Loucy (cell line): ENCODE measurements around the gene CHRD.
"Not testable (repeated sequence)": the region's sequence is repeated elsewhere in the genome, so short reads cannot be mapped to it uniquely, and the experiment has no call there.

Source experiments
- H2AFZ ChIP-seq: fragments of 200-600 bp; sonication (generic); 2 replicates; pipeline ENCODE4 v1.6.0; 2016; ENCODE audit warnings: antibody characterized with exemption, mild to moderate bottlenecking, low read length, moderate library complexity
- H3F3A ChIP-seq: fragments of 200-600 bp; 2 replicates; pipeline ENCODE4 v1.6.0; 2016; ENCODE audit warnings: antibody characterized with exemption, low read depth, mild to moderate bottlenecking
- H3K27me3 ChIP-seq: fragments of 200-600 bp; sonication (generic); 2 replicates; pipeline ENCODE4 v1.6.1; 2014; ENCODE audit warnings: low read length, mild to moderate bottlenecking; ENCODE audit not compliant: insufficient read depth, poor library complexity, severe bottlenecking
- H3K36me3 ChIP-seq: fragments of 200-600 bp; sonication (generic); 2 replicates; pipeline ENCODE4 v1.6.1; 2016; ENCODE audit warnings: low read length; ENCODE audit not compliant: insufficient read depth
- H3K4me1 ChIP-seq: fragments of 200-600 bp; sonication (generic); 2 replicates; pipeline ENCODE4 v1.5.1; 2014; ENCODE audit warnings: low read length, mild to moderate bottlenecking; ENCODE audit not compliant: insufficient read depth, poor library complexity, severe bottlenecking
- H3K4me2 ChIP-seq: fragments of 200-600 bp; sonication (generic); 2 replicates; pipeline ENCODE4 v1.6.0; 2014; ENCODE audit warnings: antibody characterized with exemption, low read length, low read depth, mild to moderate bottlenecking; ENCODE audit not compliant: poor library complexity, severe bottlenecking
- H3K4me3 ChIP-seq: fragments of 200-600 bp; sonication (generic); 2 replicates; pipeline ENCODE4 v1.5.1; 2014; ENCODE audit warnings: low read length, mild to moderate bottlenecking, mixed read lengths; ENCODE audit not compliant: poor library complexity, severe bottlenecking
- H3K79me2 ChIP-seq: fragments of 200-600 bp; sonication (generic); 2 replicates; pipeline ENCODE4 v1.6.1; 2014; ENCODE audit warnings: low read length; ENCODE audit not compliant: insufficient read depth
- H3K9ac ChIP-seq: fragments of 200-600 bp; sonication (generic); 2 replicates; pipeline ENCODE4 v1.6.0; 2014; ENCODE audit warnings: mild to moderate bottlenecking, low read depth, low read length, moderate library complexity; ENCODE audit not compliant: poor library complexity, severe bottlenecking
- H3K9me2 ChIP-seq: fragments of 200-600 bp; sonication (generic); replicated peaks from 2 replicates; pipeline ENCODE4 v1.6.1; 2016; ENCODE audit warnings: low read depth, low read length, mixed read lengths
- H3K9me3 ChIP-seq: fragments of 200-600 bp; sonication (generic); 2 replicates; pipeline ENCODE4 v1.6.1; 2014; ENCODE audit warnings: mild to moderate bottlenecking, antibody characterized with exemption, low read length, low read depth; ENCODE audit not compliant: insufficient read depth
- H4K20me1 ChIP-seq: fragments of 200-600 bp; sonication (generic); 2 replicates; pipeline ENCODE4 v1.6.0; 2014; ENCODE audit warnings: antibody characterized with exemption, low read length, mild to moderate bottlenecking; ENCODE audit not compliant: insufficient read depth, poor library complexity, severe bottlenecking
- EZH2phosphoT487 ChIP-seq: fragments of 200-600 bp; IDR thresholded peaks from 2 replicates; pipeline ENCODE4 v1.6.1; 2018; ENCODE audit warnings: antibody characterized with exemption, mild to moderate bottlenecking, moderate library complexity, borderline replicate concordance
- TF ChIP-seq, protein P1 (sequence below): fragments of 200-600 bp; sonication (generic); conservative IDR thresholded peaks from 2 replicates; pipeline ENCODE4 v1.5.1; 2014; ENCODE audit warnings: mild to moderate bottlenecking, antibody characterized with exemption, low read length

The CHRD gene

GRCh38 chr3:184430940-184431339 lies 51.1 kb downstream of the CHRD start:
- no peaks in the 10 kb centered on the region for H3K36me3 ChIP-seq
- no peaks in the 10 kb centered on the region for H3K4me1 ChIP-seq
- H3K4me2 ChIP-seq = no peak overlapping the region
- no peak overlapping the region for H3K9ac ChIP-seq
- no peaks in the 10 kb centered on the region for H3K27me3 ChIP-seq
- no peak overlapping the region for H3K4me3 ChIP-seq
- H4K20me1 ChIP-seq = no peaks in the 10 kb centered on the region
- TF ChIP-seq, protein P1, sequence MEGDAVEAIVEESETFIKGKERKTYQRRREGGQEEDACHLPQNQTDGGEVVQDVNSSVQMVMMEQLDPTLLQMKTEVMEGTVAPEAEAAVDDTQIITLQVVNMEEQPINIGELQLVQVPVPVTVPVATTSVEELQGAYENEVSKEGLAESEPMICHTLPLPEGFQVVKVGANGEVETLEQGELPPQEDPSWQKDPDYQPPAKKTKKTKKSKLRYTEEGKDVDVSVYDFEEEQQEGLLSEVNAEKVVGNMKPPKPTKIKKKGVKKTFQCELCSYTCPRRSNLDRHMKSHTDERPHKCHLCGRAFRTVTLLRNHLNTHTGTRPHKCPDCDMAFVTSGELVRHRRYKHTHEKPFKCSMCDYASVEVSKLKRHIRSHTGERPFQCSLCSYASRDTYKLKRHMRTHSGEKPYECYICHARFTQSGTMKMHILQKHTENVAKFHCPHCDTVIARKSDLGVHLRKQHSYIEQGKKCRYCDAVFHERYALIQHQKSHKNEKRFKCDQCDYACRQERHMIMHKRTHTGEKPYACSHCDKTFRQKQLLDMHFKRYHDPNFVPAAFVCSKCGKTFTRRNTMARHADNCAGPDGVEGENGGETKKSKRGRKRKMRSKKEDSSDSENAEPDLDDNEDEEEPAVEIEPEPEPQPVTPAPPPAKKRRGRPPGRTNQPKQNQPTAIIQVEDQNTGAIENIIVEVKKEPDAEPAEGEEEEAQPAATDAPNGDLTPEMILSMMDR = no peak
- TF ChIP-seq EZH2phosphoT487 = no peak
- H3F3A ChIP-seq = no peaks in the 10 kb centered on the region
- no peaks in the 10 kb centered on the region for H3K9me2 ChIP-seq
- no peaks in the 10 kb centered on the region for H3K9me3 ChIP-seq
- no peak overlapping the region for H2AFZ ChIP-seq
- no peaks in the 10 kb centered on the region for H3K79me2 ChIP-seq

GRCh38 chr3:184433178-184433577 lies 53.3 kb downstream of the CHRD start:
- not testable (repeated sequence) for H2AFZ ChIP-seq, H3K9me3 ChIP-seq, H3K27me3 ChIP-seq, H3K4me2 ChIP-seq, H4K20me1 ChIP-seq, H3K9me2 ChIP-seq, H3K4me3 ChIP-seq, H3K36me3 ChIP-seq, H3F3A ChIP-seq, H3K4me1 ChIP-seq, H3K79me2 ChIP-seq, H3K9ac ChIP-seq

GRCh38 chr3:184439096-184439495 lies 59.2 kb downstream of the CHRD start:
- H3K4me2 ChIP-seq = no peak overlapping the region
- H3K36me3 ChIP-seq = no peaks in the 10 kb centered on the region
- H3K79me2 ChIP-seq = no peaks in the 10 kb centered on the region
- no peaks in the 10 kb centered on the region for H3K27me3 ChIP-seq
- no peaks in the 10 kb centered on the region for H3K9me3 ChIP-seq
- H3K9ac ChIP-seq = no peak overlapping the region
- no peak overlapping the region for H2AFZ ChIP-seq
- H3K9me2 ChIP-seq = no peaks in the 10 kb centered on the region
- no peaks in the 10 kb centered on the region for H4K20me1 ChIP-seq
- H3K4me1 ChIP-seq = peaks cover 4% of the 10 kb centered on the region
- no peaks in the 10 kb centered on the region for H3F3A ChIP-seq
- no peak overlapping the region for H3K4me3 ChIP-seq
- TF ChIP-seq EZH2phosphoT487 = no peak
- TF ChIP-seq, protein P1 = no peak
